GM13977 (cell line): Measurements from ENCODE around the gene C1orf52.

Experiments
- DNase-seq: peaks from one replicate; pipeline ENCODE4 v3.0.0; 2012; ENCODE audit warnings: low spot score
- in situ Hi-C: fragments of 300-500 bp; cut with MboI; formaldehyde crosslinking; loops from one replicate; pipeline ENCODE4 v1.12.0; 2022; ENCODE audit warnings: low sequenced_read_pairs, low pct_unique_long_range_greater_than_20kb, mixed read lengths, inconsistent platforms; ENCODE audit not compliant: unreplicated experiment
- TF ChIP-seq, protein P1 (sequence below): IDR thresholded peaks from 2 replicates; pipeline ENCODE4 v1.5.1; 2012; ENCODE audit warnings: mild to moderate bottlenecking, control low read depth; ENCODE audit not compliant: insufficient read depth; ENCODE audit errors: extremely low read depth, missing control alignments

C1orf52 gene

DNA sequence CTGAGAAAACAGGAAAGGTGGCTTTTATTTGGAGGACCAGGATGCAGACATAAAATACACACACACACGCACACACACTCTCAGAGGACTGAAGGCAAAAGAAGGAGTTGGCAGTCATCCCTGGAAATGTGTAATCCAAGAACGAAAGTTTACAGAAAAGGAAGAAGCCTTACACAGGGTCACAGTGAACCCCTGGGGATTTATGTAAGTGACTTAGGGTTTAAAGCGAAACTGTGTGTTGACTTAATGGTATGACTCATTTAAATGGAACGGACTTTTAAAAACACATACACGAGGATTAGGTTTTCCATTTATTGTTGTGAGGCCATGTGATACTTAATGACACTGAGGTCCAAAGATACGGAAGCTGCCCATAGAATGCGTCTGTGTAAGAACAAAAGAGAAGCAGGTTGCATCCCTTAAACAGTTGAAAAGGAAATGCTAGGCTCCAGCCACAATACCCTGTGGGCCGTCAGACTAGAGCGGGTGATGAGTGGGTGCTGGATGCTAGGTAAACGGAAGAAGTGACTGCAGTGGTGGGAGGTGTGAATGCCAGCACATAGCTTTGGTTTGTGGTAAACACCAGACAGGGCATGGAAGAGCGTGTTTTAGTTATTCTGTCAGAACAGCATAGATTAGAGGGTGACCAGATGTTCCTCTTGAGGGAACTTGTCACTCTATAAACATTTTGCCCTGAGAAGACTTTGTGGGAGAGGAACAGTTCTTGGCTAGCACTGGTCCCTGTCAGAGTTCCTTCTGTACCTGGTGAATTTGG is 38.6 kb upstream of the C1orf52 start:
- peak; percentile 58 for DNase-seq
- TF ChIP-seq, protein P1, sequence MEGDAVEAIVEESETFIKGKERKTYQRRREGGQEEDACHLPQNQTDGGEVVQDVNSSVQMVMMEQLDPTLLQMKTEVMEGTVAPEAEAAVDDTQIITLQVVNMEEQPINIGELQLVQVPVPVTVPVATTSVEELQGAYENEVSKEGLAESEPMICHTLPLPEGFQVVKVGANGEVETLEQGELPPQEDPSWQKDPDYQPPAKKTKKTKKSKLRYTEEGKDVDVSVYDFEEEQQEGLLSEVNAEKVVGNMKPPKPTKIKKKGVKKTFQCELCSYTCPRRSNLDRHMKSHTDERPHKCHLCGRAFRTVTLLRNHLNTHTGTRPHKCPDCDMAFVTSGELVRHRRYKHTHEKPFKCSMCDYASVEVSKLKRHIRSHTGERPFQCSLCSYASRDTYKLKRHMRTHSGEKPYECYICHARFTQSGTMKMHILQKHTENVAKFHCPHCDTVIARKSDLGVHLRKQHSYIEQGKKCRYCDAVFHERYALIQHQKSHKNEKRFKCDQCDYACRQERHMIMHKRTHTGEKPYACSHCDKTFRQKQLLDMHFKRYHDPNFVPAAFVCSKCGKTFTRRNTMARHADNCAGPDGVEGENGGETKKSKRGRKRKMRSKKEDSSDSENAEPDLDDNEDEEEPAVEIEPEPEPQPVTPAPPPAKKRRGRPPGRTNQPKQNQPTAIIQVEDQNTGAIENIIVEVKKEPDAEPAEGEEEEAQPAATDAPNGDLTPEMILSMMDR, result no peak
- in situ Hi-C loops, result no loop called here

DNA sequence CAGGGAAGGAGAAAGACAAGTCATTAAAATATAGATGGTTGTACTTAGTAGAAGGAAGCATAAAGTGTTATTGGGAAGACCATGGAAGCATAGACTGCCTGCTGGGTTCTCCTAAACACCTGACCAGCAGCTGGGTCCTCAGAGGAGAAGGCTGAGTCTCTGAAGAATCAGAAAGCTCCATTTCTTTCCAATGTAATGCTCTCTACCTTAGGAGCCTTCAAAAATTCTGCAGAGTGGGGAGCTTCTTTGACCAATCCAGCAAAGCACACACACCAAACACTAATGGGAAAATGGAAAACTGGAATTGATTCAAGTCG is 38.0 kb upstream of the C1orf52 start:
- TF ChIP-seq, protein P1, result no peak
- in situ Hi-C loops, result no loop called here
- DNase-seq, result no peak

DNA sequence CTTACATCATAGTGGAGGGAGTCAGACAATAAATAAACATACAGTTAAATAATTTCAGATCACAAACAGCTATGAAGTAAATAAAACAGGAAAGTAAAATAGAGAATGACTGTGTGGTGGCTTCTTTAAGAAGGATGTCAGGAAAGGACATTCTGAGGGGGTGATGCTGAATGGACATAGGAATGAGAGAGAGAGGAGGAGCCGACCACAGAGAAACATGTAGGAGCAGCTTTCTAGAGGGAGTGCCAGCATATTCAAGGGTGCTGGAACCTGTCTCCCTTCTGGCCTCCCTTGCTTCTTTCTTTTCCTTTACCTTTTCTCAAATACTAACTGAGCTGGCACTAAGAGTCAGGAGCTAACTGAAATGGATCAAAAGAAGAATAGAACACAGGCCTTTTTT is 37.5 kb upstream of the C1orf52 start:
- no peak for DNase-seq
- TF ChIP-seq, protein P1, result no peak
- in situ Hi-C loops, result no loop called here

DNA sequence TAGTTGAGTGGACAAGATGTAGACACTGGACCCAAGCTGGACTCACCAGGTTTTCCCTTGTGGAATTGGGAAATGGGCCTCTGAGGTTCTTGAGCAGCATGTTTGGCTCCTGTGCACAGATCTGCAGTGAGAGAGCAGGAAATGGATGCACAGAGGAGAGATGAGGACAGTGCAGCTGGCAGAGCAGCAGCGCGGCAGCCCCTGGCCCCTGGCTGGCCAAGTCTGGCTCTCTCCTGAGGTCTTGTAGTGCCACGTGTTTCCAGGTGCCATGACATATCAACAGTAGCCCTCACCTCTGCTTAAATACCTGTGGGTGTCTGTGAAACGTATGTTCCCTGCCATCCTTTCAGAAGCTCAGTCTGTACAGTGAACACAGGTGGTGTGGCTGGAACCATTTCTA is 36.2 kb upstream of the C1orf52 start:
- in situ Hi-C loops, result no loop called here

DNA sequence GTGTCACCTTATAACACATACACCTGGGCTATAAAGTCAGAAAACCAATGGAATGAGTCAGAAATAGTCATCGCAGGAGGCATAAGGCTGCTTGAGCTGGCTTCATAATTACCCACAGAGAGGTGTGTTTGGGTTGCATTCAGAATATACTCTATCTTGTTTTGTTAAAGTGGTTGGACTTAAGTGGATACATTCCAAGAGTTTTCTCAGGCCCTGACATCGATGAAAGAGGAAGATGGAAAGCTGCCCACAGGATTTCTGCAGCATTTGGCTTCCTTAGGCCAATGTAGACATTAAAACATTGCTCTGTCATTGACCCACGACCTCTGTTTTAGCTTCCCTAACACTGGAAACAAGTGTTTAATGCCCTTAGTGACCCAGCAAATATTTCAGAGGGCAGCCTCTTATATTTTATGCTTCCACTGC is 35.6 kb upstream of the C1orf52 start:
- DNase-seq, result no peak
- in situ Hi-C loops, result no loop called here

More for the DNA sequence above, 36.2 kb upstream of the C1orf52 start:
- DNase-seq, result no peak
- TF ChIP-seq, protein P1, result no peak

DNA sequence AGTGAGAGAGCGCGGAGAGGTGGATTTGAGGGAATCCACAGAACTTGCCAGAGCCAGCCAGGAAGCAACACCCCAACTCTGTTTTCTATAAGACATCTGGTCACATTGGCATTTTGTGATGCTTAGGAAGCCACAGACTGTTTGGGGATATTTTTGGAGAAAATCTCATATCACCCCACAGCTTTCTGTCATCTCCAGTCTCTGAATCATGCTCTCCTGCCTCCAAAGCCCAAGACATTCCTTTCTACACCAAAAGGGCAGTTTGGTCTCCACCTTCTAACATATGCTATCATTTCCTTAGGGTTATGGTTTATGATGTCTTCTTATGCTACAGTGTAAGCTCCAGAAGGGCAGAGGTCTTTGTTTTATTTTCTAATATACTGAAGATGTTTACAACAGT is 31.4 kb upstream of the C1orf52 start:
- in situ Hi-C loops, result no loop called here
- TF ChIP-seq, protein P1, result no peak
- no peak for DNase-seq

More for the DNA sequence above, 35.6 kb upstream of the C1orf52 start:
- TF ChIP-seq, protein P1, result no peak
